Measurements from ENCODE around the gene PLCXD3.

The PLCXD3 gene

DNA sequence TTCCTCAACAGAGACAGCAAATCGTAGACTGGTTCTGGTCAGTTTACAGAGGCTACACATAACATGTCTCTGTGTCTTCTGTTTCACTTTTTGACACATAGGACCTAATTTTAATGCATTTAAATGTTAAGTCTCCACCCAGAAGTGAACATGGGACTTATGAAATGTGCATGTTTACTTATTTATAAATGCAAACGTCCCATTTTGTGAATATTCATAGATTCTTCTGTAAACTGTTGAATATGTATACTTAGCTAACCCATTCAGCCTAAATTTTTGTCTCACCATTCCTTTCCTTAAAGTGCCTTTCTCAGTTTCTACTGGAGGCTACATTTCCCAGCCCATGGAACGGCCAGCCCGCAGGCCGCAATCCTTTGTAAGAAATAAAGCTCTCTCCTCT is 137.2 kb downstream of the PLCXD3 start:
- no peaks in the 10 kb centered on the region for H3K4me1 Mint-ChIP-seq (ENCODE audit: low read depth)
- H3K27ac Mint-ChIP-seq, result no peak overlapping the region
- no peak for DNase-seq (ENCODE audit: low spot score)
- no peaks in the 10 kb centered on the region for H3K27me3 Mint-ChIP-seq (ENCODE audit: low read depth)
- H3K4me3 Mint-ChIP-seq, result no peak overlapping the region
- peaks cover 4% of the 10 kb centered on the region for H3K9me3 Mint-ChIP-seq
- H3K36me3 Mint-ChIP-seq (ENCODE audit: low read depth), result no peaks in the 10 kb centered on the region

DNA sequence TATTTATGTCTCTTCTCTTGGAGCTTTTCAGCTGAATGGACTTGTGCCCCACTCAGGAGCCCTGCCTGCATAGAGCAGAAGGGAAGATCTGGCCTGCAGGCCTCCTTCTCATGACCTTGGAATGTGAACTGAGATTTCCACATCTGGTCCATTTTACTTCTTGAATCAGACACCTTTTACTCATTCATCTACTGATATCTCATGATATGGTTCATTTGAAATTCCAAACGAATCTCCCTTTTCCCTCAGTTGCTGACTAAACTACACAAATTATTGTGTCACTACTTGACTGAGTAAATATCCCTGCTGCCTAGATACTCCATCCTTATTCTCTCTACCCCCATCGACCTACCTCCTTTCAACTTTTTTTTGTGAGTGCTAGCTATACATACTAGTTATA is 138.7 kb downstream of the PLCXD3 start:
- no peaks in the 10 kb centered on the region for H3K27me3 Mint-ChIP-seq (ENCODE audit: low read depth)
- no peak for DNase-seq (ENCODE audit: low spot score)
- peaks cover 4% of the 10 kb centered on the region for H3K9me3 Mint-ChIP-seq
- H3K27ac Mint-ChIP-seq, result no peak overlapping the region
- H3K4me1 Mint-ChIP-seq (ENCODE audit: low read depth), result no peaks in the 10 kb centered on the region
- H3K36me3 Mint-ChIP-seq (ENCODE audit: low read depth), result no peaks in the 10 kb centered on the region
- H3K4me3 Mint-ChIP-seq, result no peak overlapping the region

DNA sequence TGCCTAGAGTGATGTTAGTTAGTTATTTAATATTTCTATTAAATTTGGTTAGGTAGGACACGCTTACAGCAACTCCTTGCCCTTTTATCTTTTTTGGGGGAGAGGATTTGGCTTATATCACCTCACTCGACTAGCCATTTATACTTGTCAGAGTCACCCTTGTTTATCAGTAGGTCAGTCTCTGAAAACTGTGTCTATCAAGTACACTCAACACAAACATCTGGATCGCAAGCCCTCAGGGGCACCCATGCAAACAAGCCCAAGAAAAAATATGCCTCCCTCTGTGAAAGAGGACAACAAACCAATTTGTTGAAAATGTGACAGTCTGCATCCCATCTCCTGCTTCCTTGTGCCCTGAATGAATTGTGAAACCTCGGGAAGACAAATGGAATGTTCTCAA is 139.9 kb downstream of the PLCXD3 start:
- Mint-ChIP-seq H3K4me1 (ENCODE audit: low read depth) (no peaks in the 10 kb centered on the region), H3K36me3 (ENCODE audit: low read depth) (no peaks in the 10 kb centered on the region), H3K9me3 (peaks cover 4% of the 10 kb centered on the region), H3K4me3 (no peak overlapping the region), H3K27me3 (ENCODE audit: low read depth) (no peaks in the 10 kb centered on the region), H3K27ac (no peak overlapping the region)
- no peak for DNase-seq (ENCODE audit: low spot score)

DNA sequence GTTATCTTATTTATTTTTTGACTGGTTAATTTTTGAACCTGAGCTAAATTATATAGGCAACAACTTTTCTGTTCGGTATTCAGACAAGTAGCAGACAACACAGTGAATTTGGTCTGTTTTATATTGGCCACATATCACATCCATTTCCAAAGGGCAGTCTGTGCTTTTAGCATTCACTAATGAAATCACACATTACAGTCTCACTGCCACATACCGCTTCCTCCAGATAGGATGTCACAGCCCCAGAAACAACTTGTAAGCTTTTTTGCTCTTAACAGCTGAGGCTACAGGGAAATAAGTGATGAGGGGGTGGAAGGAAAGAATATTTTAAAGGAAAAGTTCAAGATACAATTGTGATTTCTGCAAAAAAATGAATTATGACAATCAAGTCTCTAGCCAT is 140.6 kb downstream of the PLCXD3 start:
- Mint-ChIP-seq H3K9me3 (peaks cover 4% of the 10 kb centered on the region), H3K27me3 (ENCODE audit: low read depth) (no peaks in the 10 kb centered on the region), H3K27ac (no peak overlapping the region), H3K4me1 (ENCODE audit: low read depth) (no peaks in the 10 kb centered on the region), H3K4me3 (no peak overlapping the region), H3K36me3 (ENCODE audit: low read depth) (no peaks in the 10 kb centered on the region)
- no peak for DNase-seq (ENCODE audit: low spot score)

- DNase-seq (ENCODE audit: low spot score), result no peak
Measured at GRCh38 chr5:41368158-41368557, 142.2 kb downstream of the PLCXD3 start.

GRCh38 chr5:41365369-41365768 is 145.0 kb downstream of the PLCXD3 start:
- Mint-ChIP-seq H3K27me3 (ENCODE audit: low read depth) (no peaks in the 10 kb centered on the region), H3K4me1 (ENCODE audit: low read depth) (no peaks in the 10 kb centered on the region), H3K36me3 (ENCODE audit: low read depth) (no peaks in the 10 kb centered on the region), H3K27ac (no peak overlapping the region), H3K4me3 (no peak overlapping the region), H3K9me3 (no peaks in the 10 kb centered on the region)
- DNase-seq (ENCODE audit: low spot score), result no peak

More at GRCh38 chr5:41368158-41368557, 142.2 kb downstream of the PLCXD3 start:
- Mint-ChIP-seq H3K4me1 (ENCODE audit: low read depth) (no peaks in the 10 kb centered on the region), H3K27ac (no peak overlapping the region), H3K9me3 (peaks cover 4% of the 10 kb centered on the region), H3K4me3 (no peak overlapping the region), H3K27me3 (ENCODE audit: low read depth) (no peaks in the 10 kb centered on the region), H3K36me3 (ENCODE audit: low read depth) (no peaks in the 10 kb centered on the region)

- DNase-seq (ENCODE audit: low spot score), result no peak
- Mint-ChIP-seq H3K4me1 (ENCODE audit: low read depth) (no peaks in the 10 kb centered on the region), H3K36me3 (ENCODE audit: low read depth) (no peaks in the 10 kb centered on the region), H3K9me3 (no peaks in the 10 kb centered on the region), H3K27me3 (ENCODE audit: low read depth) (no peaks in the 10 kb centered on the region), H3K27ac (no peak overlapping the region), H3K4me3 (no peak overlapping the region)
Measured at GRCh38 chr5:41364346-41364745, 146.1 kb downstream of the PLCXD3 start.

- H3K9me3 Mint-ChIP-seq, result no peaks in the 10 kb centered on the region
- no peaks in the 10 kb centered on the region for H3K36me3 Mint-ChIP-seq (ENCODE audit: low read depth)
- no peak overlapping the region for H3K27ac Mint-ChIP-seq
- H3K27me3 Mint-ChIP-seq (ENCODE audit: low read depth), result no peaks in the 10 kb centered on the region
- no peaks in the 10 kb centered on the region for H3K4me1 Mint-ChIP-seq (ENCODE audit: low read depth)
- H3K4me3 Mint-ChIP-seq, result no peak overlapping the region
- no peak for DNase-seq (ENCODE audit: low spot score)
Measured at GRCh38 chr5:41363343-41363986, 146.9 kb downstream of the PLCXD3 start.

DNA sequence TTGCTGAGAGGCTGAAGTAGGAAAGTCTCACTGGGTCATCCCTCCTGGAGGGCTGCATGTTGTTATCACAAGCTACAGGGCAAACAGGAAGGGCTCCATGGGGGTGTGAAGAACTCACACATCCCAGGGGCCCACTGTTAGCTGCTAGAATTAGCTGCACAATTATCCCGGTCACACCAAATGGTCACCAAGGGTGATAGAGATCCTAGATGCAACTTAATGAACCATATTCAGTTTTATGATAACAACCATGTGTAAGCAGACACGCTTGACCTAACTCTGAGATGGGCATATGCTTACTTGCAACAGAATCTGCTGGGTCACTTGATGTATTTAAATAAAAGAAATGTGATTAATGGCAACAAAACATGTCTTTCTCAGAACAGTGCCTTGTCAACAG is 153.6 kb downstream of the PLCXD3 start:
- H3K4me1 Mint-ChIP-seq (ENCODE audit: low read depth), result no peaks in the 10 kb centered on the region
- H3K27me3 Mint-ChIP-seq (ENCODE audit: low read depth), result no peaks in the 10 kb centered on the region
- no peak overlapping the region for H3K4me3 Mint-ChIP-seq
- H3K36me3 Mint-ChIP-seq (ENCODE audit: low read depth), result no peaks in the 10 kb centered on the region
- no peak for DNase-seq (ENCODE audit: low spot score)
- no peaks in the 10 kb centered on the region for H3K9me3 Mint-ChIP-seq
- no peak overlapping the region for H3K27ac Mint-ChIP-seq

GRCh38 chr5:41349846-41350245 is 160.6 kb downstream of the PLCXD3 start:
- no peaks in the 10 kb centered on the region for H3K27me3 Mint-ChIP-seq (ENCODE audit: low read depth)
- no peaks in the 10 kb centered on the region for H3K36me3 Mint-ChIP-seq (ENCODE audit: low read depth)
- no peak for DNase-seq (ENCODE audit: low spot score)
- H3K4me3 Mint-ChIP-seq, result no peak overlapping the region
- H3K9me3 Mint-ChIP-seq, result no peaks in the 10 kb centered on the region
- H3K27ac Mint-ChIP-seq, result no peak overlapping the region
- H3K4me1 Mint-ChIP-seq (ENCODE audit: low read depth), result no peaks in the 10 kb centered on the region

DNA sequence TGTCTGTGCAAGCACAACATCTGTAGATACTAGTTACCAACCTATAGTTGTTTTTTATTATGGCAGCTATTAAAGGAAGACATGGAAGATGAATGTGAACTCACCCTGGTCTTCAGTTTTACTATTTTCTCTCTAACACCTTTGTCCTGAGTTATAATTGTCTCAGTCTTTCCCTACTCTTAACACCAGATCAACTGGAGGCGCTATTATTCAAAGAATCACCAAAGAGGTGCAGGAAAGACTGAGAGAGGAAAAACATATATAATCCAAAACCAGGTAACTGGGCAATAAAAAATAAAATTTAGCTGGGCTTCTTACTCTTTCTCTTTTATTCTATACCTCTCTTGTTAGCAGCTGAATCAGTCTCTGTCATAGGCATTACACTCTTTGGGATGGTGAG is 162.8 kb downstream of the PLCXD3 start:
- DNase-seq (ENCODE audit: low spot score), result no peak
- no peak overlapping the region for H3K4me3 Mint-ChIP-seq
- H3K36me3 Mint-ChIP-seq (ENCODE audit: low read depth), result no peaks in the 10 kb centered on the region
- no peaks in the 10 kb centered on the region for H3K27me3 Mint-ChIP-seq (ENCODE audit: low read depth)
- H3K9me3 Mint-ChIP-seq, result no peaks in the 10 kb centered on the region
- H3K4me1 Mint-ChIP-seq (ENCODE audit: low read depth), result no peaks in the 10 kb centered on the region
- H3K27ac Mint-ChIP-seq, result no peak overlapping the region

DNA sequence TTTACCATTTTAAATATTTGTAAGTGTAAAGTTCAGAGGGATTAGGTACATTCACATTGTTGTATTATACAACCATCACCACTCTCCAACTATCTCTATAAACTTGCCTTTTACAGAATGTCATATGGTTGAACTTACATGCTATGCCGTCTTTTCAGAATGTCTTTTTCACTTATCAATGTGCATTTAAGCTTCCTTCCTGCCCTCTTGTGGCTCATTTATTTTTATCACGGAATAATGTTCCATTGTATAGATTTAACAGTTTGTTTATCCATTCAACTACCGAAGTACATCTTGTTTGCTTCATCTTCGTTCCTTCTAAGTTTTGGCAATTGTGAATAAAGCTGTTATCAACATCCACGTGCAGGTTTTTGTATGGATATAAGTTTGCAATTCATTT is 163.8 kb downstream of the PLCXD3 start:
- H3K4me1 Mint-ChIP-seq (ENCODE audit: low read depth), result no peaks in the 10 kb centered on the region
- no peak overlapping the region for H3K27ac Mint-ChIP-seq
- H3K27me3 Mint-ChIP-seq (ENCODE audit: low read depth), result no peaks in the 10 kb centered on the region
- no peaks in the 10 kb centered on the region for H3K36me3 Mint-ChIP-seq (ENCODE audit: low read depth)
- H3K9me3 Mint-ChIP-seq, result no peaks in the 10 kb centered on the region
- DNase-seq (ENCODE audit: low spot score), result no peak
- H3K4me3 Mint-ChIP-seq, result no peak overlapping the region

DNA sequence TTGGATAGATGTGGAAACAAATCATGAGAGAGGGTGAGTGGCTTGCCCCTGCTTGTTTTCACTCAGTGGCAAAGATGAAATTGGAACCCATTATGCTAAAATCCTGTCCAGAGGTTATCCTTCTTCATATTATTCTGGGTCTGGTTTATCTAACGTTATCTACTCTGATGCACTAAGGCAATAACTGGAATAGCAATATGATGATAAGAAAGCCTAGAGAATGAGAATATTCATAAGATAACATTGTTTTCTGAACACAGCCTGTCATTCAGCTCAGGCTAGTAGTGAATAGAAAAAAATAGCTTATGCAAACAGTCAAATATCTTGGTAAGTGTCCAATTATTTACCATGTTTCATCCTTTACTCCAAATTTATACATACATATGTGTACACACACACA is 165.1 kb downstream of the PLCXD3 start:
- DNase-seq (ENCODE audit: low spot score), result no peak
- H3K36me3 Mint-ChIP-seq (ENCODE audit: low read depth), result no peaks in the 10 kb centered on the region

GRCh38 chr5:41339339-41339738 is 171.1 kb downstream of the PLCXD3 start:
- H3K9me3 Mint-ChIP-seq, result no peaks in the 10 kb centered on the region
- H3K4me1 Mint-ChIP-seq (ENCODE audit: low read depth), result no peaks in the 10 kb centered on the region
- H3K36me3 Mint-ChIP-seq (ENCODE audit: low read depth), result no peaks in the 10 kb centered on the region
- no peak overlapping the region for H3K27ac Mint-ChIP-seq
- no peaks in the 10 kb centered on the region for H3K27me3 Mint-ChIP-seq (ENCODE audit: low read depth)
- no peak for DNase-seq (ENCODE audit: low spot score)
- no peak overlapping the region for H3K4me3 Mint-ChIP-seq

More for the DNA sequence above, 165.1 kb downstream of the PLCXD3 start:
- no peak overlapping the region for H3K4me3 Mint-ChIP-seq
- no peak overlapping the region for H3K27ac Mint-ChIP-seq
- no peaks in the 10 kb centered on the region for H3K9me3 Mint-ChIP-seq
- no peaks in the 10 kb centered on the region for H3K4me1 Mint-ChIP-seq (ENCODE audit: low read depth)
- H3K27me3 Mint-ChIP-seq (ENCODE audit: low read depth), result no peaks in the 10 kb centered on the region

DNA sequence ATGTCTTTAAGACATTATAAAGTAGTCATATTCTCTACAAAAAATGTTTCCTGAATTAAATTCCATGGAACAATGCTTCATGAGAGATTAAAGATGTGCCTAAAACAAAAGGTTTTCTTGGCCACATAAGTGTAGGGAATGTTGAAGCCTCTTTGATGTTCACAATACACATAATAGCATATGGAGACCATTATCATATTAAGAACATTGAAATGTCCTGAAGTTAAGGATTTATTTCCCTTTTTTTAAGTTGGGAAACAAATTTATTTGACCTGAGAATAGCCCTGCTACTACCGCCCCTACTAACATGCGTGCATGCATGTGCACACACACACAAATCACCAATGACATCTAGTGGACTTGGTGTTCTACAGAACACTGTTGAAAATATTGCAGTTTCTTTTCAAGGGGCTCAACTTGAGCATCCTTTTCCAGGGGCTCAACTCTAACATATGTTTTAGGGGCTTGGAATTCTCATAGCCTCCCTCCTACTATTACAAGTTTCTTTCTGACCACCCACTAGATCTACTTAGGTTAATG is 172.2 kb downstream of the PLCXD3 start:
- Mint-ChIP-seq H3K36me3 (ENCODE audit: low read depth) (no peaks in the 10 kb centered on the region), H3K27me3 (ENCODE audit: low read depth) (no peaks in the 10 kb centered on the region), H3K9me3 (no peaks in the 10 kb centered on the region), H3K27ac (no peak overlapping the region), H3K4me3 (no peak overlapping the region), H3K4me1 (ENCODE audit: low read depth) (no peaks in the 10 kb centered on the region)
- no peak for DNase-seq (ENCODE audit: low spot score)
